GM12891 (cell line): ENCODE measurements around the gene PRSS38.

Experiments
- DNase-seq: peaks from one replicate; pipeline ENCODE4 v3.0.0; 2011; ENCODE audit warnings: low spot score; ENCODE audit not compliant: insufficient read length
- FAIRE-seq: peaks from 2 replicates; lab custom pipeline; 2011; peaks lifted over from hg19 to GRCh38; lab: Jason Lieb, UNC
- PAX5 ChIP-seq: IDR thresholded peaks from 2 replicates; pipeline ENCODE4 v1.6.1; 2011; ENCODE audit warnings: low read length, moderate library complexity, mild to moderate bottlenecking; ENCODE audit not compliant: insufficient read depth, severe bottlenecking
- POLR2A ChIP-seq: IDR thresholded peaks from 2 replicates; pipeline ENCODE4 v1.6.1; 2011; ENCODE audit warnings: low read depth, low read length, control low read depth
- POLR2AphosphoS5 ChIP-seq: IDR thresholded peaks from 2 replicates; pipeline ENCODE4 v1.6.1; 2011; ENCODE audit warnings: low read depth, low read length, control low read depth
- POU2F2 ChIP-seq: IDR thresholded peaks from 2 replicates; pipeline ENCODE4 v1.6.1; 2011; ENCODE audit warnings: low read depth, mild to moderate bottlenecking, control low read depth, low read length, moderate library complexity
- SPI1 ChIP-seq: IDR thresholded peaks from 2 replicates; pipeline ENCODE4 v1.6.1; 2011; ENCODE audit warnings: low read depth, low read length, control low read depth
- TAF1 ChIP-seq: IDR thresholded peaks from 2 replicates; pipeline ENCODE4 v1.6.1; 2011; ENCODE audit warnings: low read depth, low read length, control low read depth

The PRSS38 gene

DNA sequence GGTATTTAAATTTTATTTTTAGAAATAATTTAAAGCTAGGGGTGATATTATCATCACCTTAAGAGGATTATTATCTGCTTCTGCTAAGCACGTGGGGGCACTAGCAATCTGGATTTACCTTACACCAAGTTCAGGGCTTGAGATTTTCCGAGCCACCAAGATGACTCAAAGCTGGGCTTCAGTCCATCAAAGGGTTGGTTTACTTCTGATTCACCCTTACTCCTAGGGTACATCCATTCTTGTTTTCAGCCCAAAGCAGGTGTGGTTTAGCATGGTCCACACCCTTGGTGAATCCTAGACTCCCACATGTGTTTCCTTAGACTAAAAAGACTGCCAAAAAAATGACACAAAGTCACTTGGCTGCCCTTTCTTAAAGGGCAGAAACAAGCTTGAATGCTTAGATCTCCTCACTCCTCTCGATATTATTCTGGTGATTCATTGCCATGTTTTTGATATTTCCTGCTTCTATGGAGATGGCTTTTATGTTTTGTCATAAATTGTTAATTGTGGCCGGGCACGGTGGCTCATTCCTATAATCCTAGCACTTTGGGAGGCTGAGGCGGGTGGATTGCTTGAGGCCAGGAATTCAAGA, 9.8 kb upstream of the PRSS38 start:
- TF ChIP-seq SPI1 = no peak
- no peak for TF ChIP-seq TAF1
- DNase-seq (no peak), FAIRE-seq (no peak)

DNA sequence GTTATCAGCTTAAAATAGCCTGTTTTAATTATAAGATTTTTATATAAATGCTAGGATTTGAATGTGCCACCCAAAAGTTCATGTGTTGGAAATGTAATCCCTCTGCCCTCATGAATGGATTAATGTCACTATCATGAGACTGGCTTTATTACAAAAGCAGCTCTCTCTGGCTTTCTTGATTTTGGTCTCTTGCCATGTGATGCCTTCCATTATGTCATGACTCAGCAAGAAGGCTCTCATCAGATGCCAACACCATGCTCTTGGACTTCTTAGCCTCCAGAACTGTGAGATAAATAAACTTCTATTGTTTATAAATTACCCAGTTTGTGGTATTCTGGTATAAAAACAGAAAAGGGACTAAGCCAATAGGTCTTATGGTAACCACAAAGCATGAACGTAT, 6.9 kb upstream of the PRSS38 start:
- TF ChIP-seq SPI1 (no peak), POU2F2 (no peak), POLR2AphosphoS5 (no peak), TAF1 (no peak), PAX5 (no peak)
- DNase-seq = no peak
- FAIRE-seq = no peak

DNA sequence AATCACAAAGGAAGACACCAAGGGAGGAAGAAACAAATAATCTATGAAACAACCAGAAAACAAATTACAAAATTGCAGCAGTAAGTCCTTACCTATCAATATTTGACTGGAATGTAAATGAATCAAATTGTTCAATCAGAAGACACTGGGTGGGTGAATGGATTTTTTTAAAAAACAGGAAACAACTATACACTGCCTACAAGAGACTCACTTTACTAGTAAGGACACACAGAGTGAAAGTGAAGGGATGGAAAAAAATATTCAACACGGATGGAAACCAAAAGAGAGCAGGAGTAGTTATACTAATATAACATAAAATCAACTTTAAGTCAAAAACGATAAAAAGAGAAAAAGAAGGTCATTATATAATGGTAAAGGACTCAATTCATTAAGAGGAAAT, 6.4 kb upstream of the PRSS38 start:
- TF ChIP-seq POLR2AphosphoS5 (no peak), SPI1 (no peak), TAF1 (no peak), POLR2A (no peak), POU2F2 (no peak)
- FAIRE-seq (no peak), DNase-seq (no peak)

DNA sequence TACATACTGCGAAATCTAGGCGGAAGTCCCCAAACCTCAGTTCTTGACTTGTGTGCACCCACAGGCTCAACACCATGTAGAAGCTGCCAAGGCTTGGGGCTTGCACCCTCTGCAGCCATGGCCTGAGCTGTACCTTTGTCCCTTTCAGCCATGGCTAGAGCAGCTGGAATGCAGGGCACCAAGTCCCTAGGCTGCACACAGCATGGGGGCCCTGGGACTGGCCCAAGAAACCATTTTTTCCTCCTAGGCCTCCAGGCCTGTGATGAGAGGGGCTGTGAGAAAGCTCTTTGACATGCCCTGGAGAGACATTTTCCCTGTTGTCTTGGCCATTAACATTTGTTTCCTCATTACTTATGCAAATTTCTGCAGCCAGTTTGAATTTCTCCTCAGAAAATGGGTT, 1.5 kb upstream of the PRSS38 start:
- DNase-seq (no peak), FAIRE-seq (no peak)
- TF ChIP-seq TAF1 = no peak
- TF ChIP-seq POLR2AphosphoS5 = no peak
- TF ChIP-seq PAX5 = no peak

DNA sequence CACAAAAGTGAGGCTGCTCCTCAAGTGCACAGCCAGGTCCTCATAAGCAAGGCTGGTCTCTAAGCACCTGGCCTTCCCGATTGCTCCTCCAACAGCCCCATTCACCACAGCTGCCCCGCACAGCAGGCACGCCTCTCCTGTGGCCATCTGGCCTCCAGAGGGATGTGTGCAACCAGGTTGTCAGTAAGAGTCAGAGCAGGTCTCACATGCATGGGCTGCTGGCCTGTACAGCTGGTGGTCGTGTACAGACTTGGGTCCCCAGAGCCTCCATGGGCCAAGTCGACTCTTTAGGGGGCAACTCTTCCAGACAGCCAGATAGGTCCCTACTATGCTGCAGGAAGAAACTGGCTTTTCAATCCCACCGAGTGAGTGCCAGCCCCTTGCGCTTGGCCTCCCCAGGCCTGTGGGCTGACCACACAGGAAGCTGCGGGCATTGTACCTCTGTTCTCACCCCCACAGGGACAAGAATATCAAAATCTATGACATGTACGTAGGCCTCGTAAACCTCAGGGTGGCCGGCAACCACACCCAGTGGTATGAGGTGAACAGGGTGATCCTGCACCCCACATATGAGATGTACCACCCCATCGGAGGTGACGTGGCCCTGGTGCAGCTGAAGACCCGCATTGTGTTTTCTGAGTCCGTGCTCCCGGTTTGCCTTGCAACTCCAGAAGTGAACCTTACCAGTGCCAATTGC, 1.4 kb downstream of the PRSS38 start:
- FAIRE-seq (no peak), DNase-seq (no peak)
- TF ChIP-seq POLR2A (no peak), TAF1 (no peak), POLR2AphosphoS5 (no peak), POU2F2 (no peak), SPI1 (no peak), PAX5 (no peak)

GRCh38 chr1:227823537-227823936, 8.1 kb downstream of the PRSS38 start:
- FAIRE-seq (no peak), DNase-seq (no peak)
- TF ChIP-seq TAF1 (no peak), PAX5 (no peak), POLR2AphosphoS5 (no peak), POLR2A (no peak), POU2F2 (no peak), SPI1 (no peak)

DNA sequence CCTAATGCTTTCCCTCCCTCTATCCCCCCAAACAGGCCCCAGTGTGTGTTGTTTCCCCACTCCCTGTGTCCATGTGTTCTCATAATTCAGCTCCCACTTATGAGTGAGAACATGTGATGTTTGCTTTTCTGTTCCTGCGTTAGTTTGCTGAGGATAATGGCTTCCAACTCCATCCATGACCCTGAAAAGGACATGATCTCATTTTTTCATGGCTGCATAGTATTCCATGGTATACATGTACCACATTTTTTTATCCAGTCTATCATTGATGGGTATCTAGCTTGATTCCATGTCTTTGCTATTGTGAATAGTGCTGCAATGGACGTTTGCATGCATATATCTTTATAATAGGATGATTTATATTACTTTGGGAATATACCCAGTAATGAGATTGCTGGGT, 8.7 kb downstream of the PRSS38 start:
- no peak for FAIRE-seq
- TF ChIP-seq TAF1 (no peak), POLR2AphosphoS5 (no peak), POU2F2 (no peak), PAX5 (no peak), SPI1 (no peak), POLR2A (no peak)

DNA sequence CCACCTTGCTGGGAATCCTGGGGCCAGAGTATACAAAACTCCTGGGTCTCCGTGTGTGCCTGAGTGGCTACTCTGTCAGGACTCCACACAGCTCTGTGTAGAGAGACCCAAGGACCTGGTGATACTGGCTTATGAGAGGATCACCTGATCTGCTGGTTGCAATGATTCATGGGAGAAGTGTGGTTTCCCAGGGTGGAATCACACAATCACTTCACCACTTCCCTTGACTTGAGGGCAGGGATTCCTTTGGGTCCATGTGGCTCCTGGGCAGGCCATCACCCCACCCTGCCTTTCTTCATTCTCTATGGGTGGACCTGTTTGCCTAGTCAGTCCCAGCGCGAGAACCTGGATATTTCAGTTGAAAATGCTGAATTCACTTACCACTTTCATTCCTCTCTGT, 13.3 kb downstream of the PRSS38 start:
- FAIRE-seq = no peak
- no peak for TF ChIP-seq PAX5
- no peak for TF ChIP-seq TAF1
- TF ChIP-seq SPI1 = no peak
- no peak for DNase-seq

More for the DNA sequence above, 8.7 kb downstream of the PRSS38 start:
- no peak for DNase-seq

DNA sequence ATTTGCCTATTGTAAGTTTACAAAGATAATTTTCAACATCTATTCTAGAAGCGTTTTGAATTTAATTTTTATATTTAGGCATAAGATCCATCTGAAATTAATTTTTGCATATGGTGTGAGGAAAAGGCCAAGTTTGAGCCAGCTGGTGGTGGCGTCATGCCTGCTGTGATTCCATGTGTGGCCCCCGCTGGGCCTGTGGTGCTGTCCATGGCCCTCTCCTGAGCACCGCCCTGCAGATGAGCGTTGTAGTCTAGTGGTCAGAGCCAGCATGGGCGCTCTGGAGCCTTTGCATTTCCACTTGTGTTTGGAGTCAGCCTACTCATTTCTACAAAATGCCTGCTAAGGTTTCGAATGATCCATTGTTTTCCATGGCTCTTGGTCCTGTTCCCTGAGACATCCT, 22.7 kb downstream of the PRSS38 start:
- no peak for FAIRE-seq
- no peak for DNase-seq
- no peak for TF ChIP-seq TAF1
- TF ChIP-seq SPI1 = no peak
- TF ChIP-seq POLR2A = no peak
- TF ChIP-seq POU2F2 = no peak
- TF ChIP-seq PAX5 = no peak
- no peak for TF ChIP-seq POLR2AphosphoS5

- FAIRE-seq (no peak), DNase-seq (no peak)
- TF ChIP-seq POLR2A (no peak), POLR2AphosphoS5 (no peak), PAX5 (no peak)
Measured at GRCh38 chr1:227841096-227841495, 25.6 kb downstream of the PRSS38 start.
